Spleen (tissue), 11 donors: Measurements from ENCODE around the gene MIDN. TPM values are rescaled to one million over a fixed set of nuclear protein-coding genes. Genes with fewer than 3 reads are reported as not detected.
A peak's percentile ranks its signal among the peaks of the same experiment; 100 is the strongest.

Experiments used
- DNase-seq: peaks from one replicate; pipeline ENCODE4 v3.0.0-alpha.2; 2020
- H3K27ac ChIP-seq, 8 donors: fragments of 200-600 bp; sonication (generic) in 7 of 8; 1 replicate in 4 of 8; 2 replicates in 4 of 8; pipeline versions ENCODE4 v1.5.0 to v1.8.0; 2016 to 2021; ENCODE audit warnings: inconsistent platforms in 4 of 8, mild to moderate bottlenecking in 4 of 8, moderate library complexity in 1 of 8
- H3K27me3 ChIP-seq, 7 donors: fragments of 200-600 bp; sonication (generic) in 6 of 7; replicated peaks in 1 of 7; 1 replicate in 4 of 7; 2 replicates in 3 of 7; pipeline versions ENCODE4 v1.5.0 to v1.8.0; 2016 to 2021; ENCODE audit warnings: inconsistent platforms in 3 of 7, mild to moderate bottlenecking in 1 of 7
- H3K36me3 ChIP-seq, 6 donors: fragments of 200-600 bp; sonication (generic) in 5 of 6; 1 replicate in 4 of 6; 2 replicates in 2 of 6; pipeline versions ENCODE4 v1.5.0 to v1.8.0; 2016 to 2021; ENCODE audit warnings: inconsistent platforms in 2 of 6
- H3K4me1 ChIP-seq, 6 donors: fragments of 200-600 bp; sonication (generic) in 5 of 6; 1 replicate in 3 of 6; 2 replicates in 3 of 6; pipeline versions ENCODE4 v1.5.0 to v1.8.0; 2016 to 2021; ENCODE audit warnings: inconsistent platforms in 3 of 6
- H3K4me3 ChIP-seq, 8 donors: fragments of 200-600 bp; sonication (generic) in 7 of 8; 1 replicate in 4 of 8; 2 replicates in 4 of 8; pipeline versions ENCODE4 v1.5.0 to v1.8.0; 2016 to 2021; ENCODE audit warnings: inconsistent platforms in 4 of 8, mild to moderate bottlenecking in 4 of 8, moderate library complexity in 2 of 8
- H3K9me3 ChIP-seq, 8 donors: fragments of 200-600 bp; sonication (generic) in 7 of 8; 1 replicate in 4 of 8; 2 replicates in 4 of 8; pipeline versions ENCODE4 v1.5.0 to v1.8.0; 2016 to 2021; ENCODE audit warnings: inconsistent platforms in 4 of 8
- CTCF ChIP-seq, 11 experiments: fragments of 200-600 bp in 7 of 11; fragments of 450-650 bp in 4 of 11; sonication (generic) in 4 of 11; IDR thresholded peaks in 8 of 11; conservative IDR thresholded peaks in 3 of 11; 1 replicate in 7 of 11; 2 replicates in 4 of 11; pipeline versions ENCODE4 v1.4.0 to v1.8.0; 2016 to 2021; ENCODE audit warnings: antibody characterized with exemption in 11 of 11, inconsistent platforms in 4 of 11, mild to moderate bottlenecking in 1 of 11
- POLR2A ChIP-seq, 3 donors: fragments of 450-650 bp; IDR thresholded peaks; one replicate each; pipeline ENCODE4 v1.5.1; 2017; ENCODE audit warnings: antibody characterized with exemption in 3 of 3, mild to moderate bottlenecking in 1 of 3
- POLR2AphosphoS5 ChIP-seq, 3 donors: sonication (generic); formaldehyde crosslinking; IDR thresholded peaks; one replicate each; pipeline ENCODE4 v1.5.1; 2017; ENCODE audit warnings: antibody characterized with exemption in 3 of 3
- WGBS, 5 donors: extraction: QIAGEN DNeasy Blood & Tissue Kit in 3 of 5; methylation state at CpG; one replicate each; pipeline versions ENCODE4 v1.1.5 to v1.1.7; 2013 to 2018; 5-methylcytosine and 5-hydroxymethylcytosine counted together
- intact Hi-C: fragments of 100-400 bp; cut with DNase I; formaldehyde crosslinking; loops from one replicate; pipeline ENCODE4 v1.15.0; 2023; ENCODE audit warnings: low total_unique reads
- polyA plus RNA-seq, 3 donors: library from polyadenylated mRNA; stranded (reverse); fragments of 200-250 nt; gene quantifications; one replicate each; pipeline ENCODE4 v1.2.1, GENCODE V29; 2013
- total RNA-seq, 7 donors: library from RNA; depleted of rRNA in 3 of 7; stranded (reverse); fragments of >200 nt in 3 of 7; fragmentation: NEBNext Ultra II Directional in 4 of 7; extraction: Animal tissue kit (Norgen Biotek cat#: 25700) in 4 of 7; gene quantifications; one replicate each; pipeline versions ENCODE4 v1.1.0 to v1.2.1, GENCODE V29; 2016 to 2021
- donor health status: healthy with polysubstance abuse.
- donor health status: DM: no; HTN: no; CAD: no; lungs with moderate emphysema.
- donor health status: DM: no; HTN: no; CAD: no.
- donor health status: Bipolar disorder and iron deficiency.
- donor health status: healthy.
- donor health status: DM: no; HTN: no; CAD: no.
- donor health status: DM: yes; HTN: yes; CAD: no.

The MIDN gene
- total and polyA plus RNA-seq, 10 donors = 16.5 to 223 (median 86.7) TPM

DNA sequence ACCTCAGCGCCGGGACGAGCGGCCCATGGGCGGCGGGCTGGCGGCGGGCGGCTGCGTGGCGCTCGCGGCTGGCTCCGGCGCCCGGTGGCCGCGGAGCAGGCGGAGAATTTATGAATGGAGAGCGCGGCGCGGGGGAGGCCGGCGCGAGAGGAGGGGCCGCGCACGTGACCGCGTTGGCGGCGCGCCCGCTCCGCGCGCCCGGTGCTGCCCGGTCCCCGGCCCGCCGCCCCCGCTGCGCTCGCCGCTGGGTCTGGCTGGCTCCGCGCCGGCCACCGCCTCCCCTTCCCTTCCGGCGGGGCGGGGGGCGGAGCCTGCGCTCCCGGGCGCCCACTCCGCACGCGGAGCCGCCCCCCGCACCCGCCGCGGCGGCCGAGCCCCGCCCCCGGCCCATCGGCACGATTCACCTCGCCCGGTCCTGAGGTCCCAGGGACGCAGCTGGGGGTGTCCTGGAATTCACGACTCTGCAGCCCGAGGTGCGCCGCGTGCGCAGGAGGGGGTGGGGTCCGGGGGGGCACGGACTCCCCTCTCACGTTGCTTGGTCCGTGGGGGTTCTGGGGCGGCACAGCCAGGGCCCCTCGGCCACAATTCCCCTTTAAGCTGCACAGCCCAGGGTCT, 10.5 kb upstream of the MIDN start, which contains the start of gene CBARP:
Gene CBARP, minus strand, starts transcription at position 252 of the 615 bp plus-strand sequence. CDS start 1,905 bp downstream, outside the sequence.
- 1 to 20% (median 1%) methylated on average over 1 to 87 of the region's 87 CpGs for WGBS, 5 donors
- H3K36me3 ChIP-seq = no peaks in the 10 kb centered on the region
- peak within 1 kb of the TSS in 3 of 8 donors; percentile 8 to 69 (median 31) for H3K27ac ChIP-seq
- no peaks in the 10 kb centered on the region for H3K9me3 ChIP-seq
- intact Hi-C loops = no loop called here
- TF ChIP-seq POLR2A (IDR thresholded peaks at IDR 0.05) = no peak
- no peak for TF ChIP-seq CTCF (IDR thresholded peaks at IDR 0.05 in 8 of 11, conservative IDR thresholded peaks at IDR 0.05 in 3 of 11)
- no peak for TF ChIP-seq POLR2AphosphoS5 (IDR thresholded peaks at IDR 0.05)
- DNase-seq = no peak
- peaks cover 37 to 77% (median 60%) of the 10 kb centered on the region in 6 donors for H3K4me1 ChIP-seq
- H3K4me3 ChIP-seq = peak within 1 kb of the TSS in 7 of 8 donors; percentile 27 to 71 (median 45)
- peaks cover 0 to 51% (median 18%) of the 10 kb centered on the region in 7 donors for H3K27me3 ChIP-seq

DNA sequence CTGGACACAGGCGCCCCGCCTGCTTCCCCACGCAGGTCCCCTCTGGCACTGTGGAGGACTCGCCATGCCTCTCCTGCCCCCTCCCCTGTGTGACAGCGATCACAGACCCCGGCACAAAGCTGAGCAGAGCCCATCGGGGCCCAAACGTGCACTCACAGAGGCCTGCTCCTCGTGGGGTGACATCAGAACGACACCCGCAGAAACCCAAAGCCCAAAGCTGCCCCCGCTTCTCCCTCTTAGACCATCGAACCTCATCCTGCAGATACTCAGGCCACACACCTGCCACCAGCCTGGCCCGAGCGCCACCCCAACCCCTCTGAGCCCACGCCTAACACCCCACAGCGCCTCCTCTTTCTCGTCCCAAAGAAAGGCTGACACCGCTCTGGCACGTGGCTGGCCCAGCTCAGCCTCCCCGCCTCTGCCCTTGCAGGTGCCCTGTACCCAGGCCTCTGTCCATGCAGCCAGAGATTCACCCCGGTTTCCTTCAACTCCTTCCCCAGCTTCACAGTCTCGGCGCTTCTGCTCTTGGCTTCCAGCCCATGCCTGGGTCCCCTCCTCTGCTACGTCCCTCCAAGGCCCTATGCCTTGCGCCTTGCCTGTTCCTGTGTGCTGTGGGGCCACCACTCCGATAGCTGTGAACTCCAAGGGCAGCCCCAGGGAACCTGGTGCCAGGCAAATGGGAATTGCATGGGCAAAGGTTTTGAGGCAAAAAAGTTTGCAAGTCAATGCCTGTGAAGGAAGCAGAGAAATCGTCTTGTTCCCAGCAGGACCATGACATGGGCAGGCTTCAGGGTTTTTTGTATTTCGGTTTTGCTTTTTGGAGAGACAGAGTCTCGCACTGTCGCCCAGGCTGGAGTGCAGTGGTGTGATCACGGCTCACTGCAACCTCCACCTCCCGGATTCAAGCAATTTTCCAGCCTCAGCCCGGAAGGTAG, 9.7 kb upstream of the MIDN start:
- Histone ChIP-seq H3K36me3 (peaks cover 0 to 7% (median 0%) of the 10 kb centered on the region in 6 donors), H3K4me1 (peaks cover 32 to 77% (median 60%) of the 10 kb centered on the region in 6 donors), H3K9me3 (no peaks in the 10 kb centered on the region), H3K27me3 (peaks cover 0 to 51% (median 18%) of the 10 kb centered on the region in 7 donors), H3K27ac (peak overlapping the region in 2 of 8 donors; percentile 31 to 69), H3K4me3 (peak overlapping the region in 7 of 8 donors; percentile 7 to 71 (median 42))
- intact Hi-C loops = no loop called here
- no peak for DNase-seq
- 56 to 67% (median 61%) methylated on average over 30 to 34 of the region's 34 CpGs for WGBS, 5 donors
- TF ChIP-seq POLR2AphosphoS5 (IDR thresholded peaks at IDR 0.05) (peak in 1 of 3 donors; percentile 12), CTCF (IDR thresholded peaks at IDR 0.05 in 8 of 11, conservative IDR thresholded peaks at IDR 0.05 in 3 of 11) (no peak)

GRCh38 chr19:1239420-1239795, 9.0 kb upstream of the MIDN start:
- Histone ChIP-seq H3K27ac (peak overlapping the region in 5 of 8 donors; percentile 61 to 100 (median 69)), H3K36me3 (peaks cover 0 to 15% (median 0%) of the 10 kb centered on the region in 6 donors), H3K4me3 (peak overlapping the region in 1 of 8 donors; percentile 97), H3K9me3 (no peaks in the 10 kb centered on the region), H3K4me1 (peaks cover 38 to 79% (median 65%) of the 10 kb centered on the region in 6 donors), H3K27me3 (peaks cover 0 to 51% (median 18%) of the 10 kb centered on the region in 7 donors)
- 62 to 84% (median 73%) methylated on average over 10 to 11 of the region's 11 CpGs for WGBS, 5 donors
- no peak for DNase-seq
- intact Hi-C loops = no loop called here
- no peak for TF ChIP-seq CTCF (IDR thresholded peaks at IDR 0.05 in 8 of 11, conservative IDR thresholded peaks at IDR 0.05 in 3 of 11)
- TF ChIP-seq POLR2A (IDR thresholded peaks at IDR 0.05) = no peak
- no peak for TF ChIP-seq POLR2AphosphoS5 (IDR thresholded peaks at IDR 0.05)
